Measurements from ENCODE around the gene SHPK. TPM values are rescaled to one million over a fixed set of nuclear protein-coding genes. Genes with fewer than 3 reads are reported as not detected.

Gene SHPK
- total and polyA plus RNA-seq, 4 donors, result 9.3 to 66.6 (median 17.0) TPM

DNA sequence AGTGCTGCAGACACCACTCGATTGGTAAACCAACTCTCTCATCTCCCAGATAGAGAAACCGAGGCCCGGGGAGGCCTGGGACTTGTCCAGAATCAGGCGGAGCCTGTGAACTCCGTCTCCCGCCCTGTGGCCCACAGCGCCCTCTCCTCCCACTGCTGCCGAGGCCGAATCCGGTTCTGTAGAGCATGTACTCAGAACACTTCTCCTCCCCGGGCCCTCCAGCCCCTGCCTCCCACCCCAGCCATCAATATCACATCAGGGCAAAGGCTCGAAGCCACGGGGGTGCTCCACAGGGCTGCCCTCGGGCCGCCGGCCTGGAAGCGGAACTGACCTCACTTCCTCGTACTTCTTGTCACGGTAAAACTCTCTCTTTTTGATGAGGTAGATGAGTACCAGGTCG lies 45.5 kb upstream of the SHPK start:
- Histone ChIP-seq H3K9me3 (ENCODE audit: control insufficient read depth in 4 of 4, low read length in 3 of 4) (no peaks in the 10 kb centered on the region), H3K36me3 (ENCODE audit: control insufficient read depth in 4 of 4, insufficient read depth in 3 of 4, low read depth in 1 of 4, low read length in 3 of 4) (no peaks in the 10 kb centered on the region), H3K4me1 (ENCODE audit: control insufficient read depth in 4 of 4, insufficient read depth in 4 of 4, low read length in 3 of 4) (no peaks in the 10 kb centered on the region), H3K27me3 (ENCODE audit: control insufficient read depth in 4 of 4, insufficient read depth in 4 of 4, low read length in 3 of 4) (no peaks in the 10 kb centered on the region), H3K4me3 (ENCODE audit: low read depth in 1 of 3, low read length in 3 of 3) (no peak overlapping the region), H3K27ac (ENCODE audit: low read depth in 1 of 2, low read length in 2 of 2) (no peak overlapping the region), H3K9ac (ENCODE audit: low read depth in 1 of 2, low read length in 2 of 2) (no peak overlapping the region)
- TF ChIP-seq JUND (IDR thresholded peaks at IDR 0.05) (no peak), GABPA (IDR thresholded peaks at IDR 0.05 in 1 of 2, conservative IDR thresholded peaks at IDR 0.05 in 1 of 2) (no peak), RAD21 (IDR thresholded peaks at IDR 0.05) (no peak), HNF4A (conservative IDR thresholded peaks at IDR 0.05) (no peak), FOXA2 (IDR thresholded peaks at IDR 0.05) (no peak), HNF4G (IDR thresholded peaks at IDR 0.05) (no peak)
- TF ChIP-seq, protein P1, sequence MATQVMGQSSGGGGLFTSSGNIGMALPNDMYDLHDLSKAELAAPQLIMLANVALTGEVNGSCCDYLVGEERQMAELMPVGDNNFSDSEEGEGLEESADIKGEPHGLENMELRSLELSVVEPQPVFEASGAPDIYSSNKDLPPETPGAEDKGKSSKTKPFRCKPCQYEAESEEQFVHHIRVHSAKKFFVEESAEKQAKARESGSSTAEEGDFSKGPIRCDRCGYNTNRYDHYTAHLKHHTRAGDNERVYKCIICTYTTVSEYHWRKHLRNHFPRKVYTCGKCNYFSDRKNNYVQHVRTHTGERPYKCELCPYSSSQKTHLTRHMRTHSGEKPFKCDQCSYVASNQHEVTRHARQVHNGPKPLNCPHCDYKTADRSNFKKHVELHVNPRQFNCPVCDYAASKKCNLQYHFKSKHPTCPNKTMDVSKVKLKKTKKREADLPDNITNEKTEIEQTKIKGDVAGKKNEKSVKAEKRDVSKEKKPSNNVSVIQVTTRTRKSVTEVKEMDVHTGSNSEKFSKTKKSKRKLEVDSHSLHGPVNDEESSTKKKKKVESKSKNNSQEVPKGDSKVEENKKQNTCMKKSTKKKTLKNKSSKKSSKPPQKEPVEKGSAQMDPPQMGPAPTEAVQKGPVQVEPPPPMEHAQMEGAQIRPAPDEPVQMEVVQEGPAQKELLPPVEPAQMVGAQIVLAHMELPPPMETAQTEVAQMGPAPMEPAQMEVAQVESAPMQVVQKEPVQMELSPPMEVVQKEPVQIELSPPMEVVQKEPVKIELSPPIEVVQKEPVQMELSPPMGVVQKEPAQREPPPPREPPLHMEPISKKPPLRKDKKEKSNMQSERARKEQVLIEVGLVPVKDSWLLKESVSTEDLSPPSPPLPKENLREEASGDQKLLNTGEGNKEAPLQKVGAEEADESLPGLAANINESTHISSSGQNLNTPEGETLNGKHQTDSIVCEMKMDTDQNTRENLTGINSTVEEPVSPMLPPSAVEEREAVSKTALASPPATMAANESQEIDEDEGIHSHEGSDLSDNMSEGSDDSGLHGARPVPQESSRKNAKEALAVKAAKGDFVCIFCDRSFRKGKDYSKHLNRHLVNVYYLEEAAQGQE (IDR thresholded peaks at IDR 0.05), result no peak
- DNase-seq (ENCODE audit: low spot score), result no peak
- WGBS, result 81% methylated on average over 20 of the region's 20 CpGs

DNA sequence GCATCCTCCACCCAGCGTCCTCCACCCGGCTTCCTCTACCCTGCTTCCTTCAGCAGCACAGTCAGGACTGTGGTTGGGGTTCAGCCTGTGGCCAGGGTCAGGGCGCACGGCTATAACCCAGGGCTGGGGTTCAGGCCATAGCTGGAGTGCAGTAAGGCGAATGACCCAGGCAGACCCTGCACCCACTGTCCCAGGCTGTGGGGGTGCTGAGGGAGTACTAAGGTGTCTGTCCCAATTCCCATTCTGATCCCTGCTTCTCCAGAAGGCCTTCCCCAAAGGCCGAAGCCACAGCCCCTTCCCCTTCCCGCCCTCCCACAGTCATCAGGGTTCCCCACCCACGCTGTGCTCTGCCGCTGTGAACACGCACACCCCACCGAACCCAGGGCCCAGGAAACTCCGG lies 45.0 kb upstream of the SHPK start:
- TF ChIP-seq FOXA2 (IDR thresholded peaks at IDR 0.05) (no peak), JUND (IDR thresholded peaks at IDR 0.05) (no peak)
- no peaks in the 10 kb centered on the region for H3K27me3 ChIP-seq (ENCODE audit: control insufficient read depth in 4 of 4, insufficient read depth in 4 of 4, low read length in 3 of 4)
- H3K36me3 ChIP-seq (ENCODE audit: control insufficient read depth in 4 of 4, insufficient read depth in 3 of 4, low read depth in 1 of 4, low read length in 3 of 4), result no peaks in the 10 kb centered on the region
- no peak overlapping the region for H3K27ac ChIP-seq (ENCODE audit: low read depth in 1 of 2, low read length in 2 of 2)
- WGBS, result 81% methylated on average over 12 of the region's 12 CpGs
- H3K4me3 ChIP-seq (ENCODE audit: low read depth in 1 of 3, low read length in 3 of 3), result no peak overlapping the region
- H3K9ac ChIP-seq (ENCODE audit: low read depth in 1 of 2, low read length in 2 of 2), result no peak overlapping the region
- no peaks in the 10 kb centered on the region for H3K4me1 ChIP-seq (ENCODE audit: control insufficient read depth in 4 of 4, insufficient read depth in 4 of 4, low read length in 3 of 4)
- no peaks in the 10 kb centered on the region for H3K9me3 ChIP-seq (ENCODE audit: control insufficient read depth in 4 of 4, low read length in 3 of 4)
- DNase-seq (ENCODE audit: low spot score), result no peak

DNA sequence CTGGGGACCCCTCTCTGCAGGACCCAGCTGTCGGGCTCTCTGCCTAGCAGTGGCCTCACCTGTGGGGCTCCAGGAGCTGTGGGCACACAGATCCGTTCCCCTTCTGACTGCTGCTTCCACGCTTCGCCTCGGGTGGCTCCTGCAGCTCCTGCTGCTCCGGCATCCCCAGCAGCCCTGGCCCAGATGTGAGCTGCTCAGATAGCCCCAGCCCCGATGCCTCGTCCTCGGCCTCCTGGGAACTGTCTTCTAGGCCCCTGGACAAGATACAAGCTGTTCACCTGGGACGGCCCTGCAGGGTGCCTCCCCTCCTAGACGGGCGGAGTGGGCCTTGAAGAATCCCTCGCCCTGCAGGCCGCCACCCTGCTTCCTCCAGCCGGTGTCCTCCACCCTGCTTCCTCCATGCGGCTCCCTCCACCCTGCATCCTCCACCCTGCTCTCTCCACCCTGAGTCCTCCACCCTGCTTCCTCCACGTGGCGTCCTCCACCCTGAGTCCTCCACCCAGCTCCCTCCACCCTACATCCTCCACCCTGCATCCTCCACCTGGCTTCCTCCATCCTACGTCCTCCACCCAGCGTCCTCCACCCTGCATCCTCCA lies 43.6 kb upstream of the SHPK start:
- no peaks in the 10 kb centered on the region for H3K36me3 ChIP-seq (ENCODE audit: control insufficient read depth in 4 of 4, insufficient read depth in 3 of 4, low read depth in 1 of 4, low read length in 3 of 4)
- TF ChIP-seq, protein P2, sequence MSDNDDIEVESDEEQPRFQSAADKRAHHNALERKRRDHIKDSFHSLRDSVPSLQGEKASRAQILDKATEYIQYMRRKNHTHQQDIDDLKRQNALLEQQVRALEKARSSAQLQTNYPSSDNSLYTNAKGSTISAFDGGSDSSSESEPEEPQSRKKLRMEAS (IDR thresholded peaks at IDR 0.05), result no peak
- TF ChIP-seq HNF4A (conservative IDR thresholded peaks at IDR 0.05) (no peak), RXRA (IDR thresholded peaks at IDR 0.05) (no peak)
- no peaks in the 10 kb centered on the region for H3K4me1 ChIP-seq (ENCODE audit: control insufficient read depth in 4 of 4, insufficient read depth in 4 of 4, low read length in 3 of 4)
- H3K9ac ChIP-seq (ENCODE audit: low read depth in 1 of 2, low read length in 2 of 2), result no peak overlapping the region
- H3K27ac ChIP-seq (ENCODE audit: low read depth in 1 of 2, low read length in 2 of 2), result no peak overlapping the region
- H3K4me3 ChIP-seq (ENCODE audit: low read depth in 1 of 3, low read length in 3 of 3), result no peak overlapping the region
- 69% methylated on average over 20 of the region's 20 CpGs for WGBS
- no peaks in the 10 kb centered on the region for H3K27me3 ChIP-seq (ENCODE audit: control insufficient read depth in 4 of 4, insufficient read depth in 4 of 4, low read length in 3 of 4)
- H3K9me3 ChIP-seq (ENCODE audit: control insufficient read depth in 4 of 4, low read length in 3 of 4), result no peaks in the 10 kb centered on the region
- DNase-seq (ENCODE audit: low spot score), result no peak
